GM12878 (cell line): ENCODE results near the gene WNT7A.

Source experiments
- CEBPB ChIP-seq, 2 experiments: fragments of 150-350 bp in 1 of 2; IDR thresholded peaks; 2 replicates each; pipeline ENCODE4 v1.6.1; 2012 to 2014; ENCODE audit warnings: low read depth in 2 of 2, low read length in 2 of 2, borderline replicate concordance in 1 of 2, inconsistent platforms in 1 of 2
- CTCF ChIP-seq, 3 experiments: IDR thresholded peaks in 2 of 3; conservative IDR thresholded peaks in 1 of 3; 2 replicates each; pipeline ENCODE4 v1.5.1; 2011; ENCODE audit warnings: low read depth in 3 of 3, low read length in 3 of 3, mild to moderate bottlenecking in 3 of 3, control low read depth in 2 of 3, moderate library complexity in 2 of 3, inconsistent platforms in 1 of 3, mixed read lengths in 1 of 3; ENCODE audit not compliant: control insufficient read depth in 2 of 3, insufficient read depth in 1 of 3; ENCODE audit errors: extremely low read depth in 1 of 3
- ELK1 ChIP-seq: IDR thresholded peaks from 2 replicates; pipeline ENCODE4 v1.6.1; 2012; ENCODE audit warnings: low read depth, low read length, improper control_type of control experiment
- JUND ChIP-seq: IDR thresholded peaks from 2 replicates; pipeline ENCODE4 v1.6.1; 2012; ENCODE audit warnings: low read depth, mild to moderate bottlenecking, low read length, improper control_type of control experiment, moderate library complexity
- NFXL1 ChIP-seq: fragments of 450-650 bp; IDR thresholded peaks from 2 replicates; pipeline ENCODE4 v1.6.1; 2017; ENCODE audit warnings: antibody characterized with exemption, mild to moderate bottlenecking, borderline replicate concordance
- POLR2A ChIP-seq: IDR thresholded peaks from 2 replicates; pipeline ENCODE4 v1.6.1; 2011; ENCODE audit warnings: low read depth, mild to moderate bottlenecking, low read length
- POLR2AphosphoS5 ChIP-seq: IDR thresholded peaks from 2 replicates; pipeline ENCODE4 v1.6.1; 2011; ENCODE audit warnings: mild to moderate bottlenecking, low read length, inconsistent platforms

GRCh38 chr3:13844911-13845310, 35.0 kb downstream of the WNT7A start:
- TF ChIP-seq CTCF (IDR thresholded peaks at IDR 0.05 in 2 of 3, conservative IDR thresholded peaks at IDR 0.05 in 1 of 3; ENCODE audit: control insufficient read depth in 2 of 3, extremely low read depth in 1 of 3, insufficient read depth in 1 of 3, low read depth in 3 of 3, low read length in 3 of 3): no peak
- TF ChIP-seq POLR2A: no peak
- TF ChIP-seq ELK1: no peak
- TF ChIP-seq POLR2AphosphoS5: no peak
- TF ChIP-seq JUND: no peak
- TF ChIP-seq CEBPB (IDR thresholded peaks at IDR 0.05; ENCODE audit: borderline replicate concordance in 1 of 2, low read depth in 2 of 2, low read length in 2 of 2): no peak
- no peak for TF ChIP-seq NFXL1
